HL-60/S4 treated with retinoic acid at 250 ng/mL for 4 days and 3 days (cell line): Measurements from ENCODE around the gene ERN1.

Experiments
- in situ Hi-C: fragments of 300-500 bp; cut with MboI; formaldehyde crosslinking; loops from 2 replicates; pipeline ENCODE4 v1.7.0; 2022; ENCODE audit warnings: low sequenced_read_pairs

Gene ERN1

GRCh38 chr17:64063766-64064224 is 66.1 kb downstream of the ERN1 start:
- in situ Hi-C loops: no loop called here

GRCh38 chr17:64063088-64063487 is 66.9 kb downstream of the ERN1 start:
- in situ Hi-C loops: no loop called here

GRCh38 chr17:64061178-64061898 is 68.6 kb downstream of the ERN1 start:
- in situ Hi-C loops: no loop called here

GRCh38 chr17:64060331-64060730 is 69.6 kb downstream of the ERN1 start:
- in situ Hi-C loops: no loop called here

- in situ Hi-C loops: no loop called here
These were observed 70.2 kb downstream of the ERN1 start for GRCh38 chr17:64059756-64060155.

GRCh38 chr17:64058621-64059020 is 71.3 kb downstream of the ERN1 start:
- in situ Hi-C loops: no loop called here

- in situ Hi-C loops: no loop called here
These were observed 72.2 kb downstream of the ERN1 start for GRCh38 chr17:64057701-64058263.

- in situ Hi-C loops: no loop called here
These were observed 73.5 kb downstream of the ERN1 start for GRCh38 chr17:64056269-64057005.

GRCh38 chr17:64055183-64056142 is 74.5 kb downstream of the ERN1 start:
- in situ Hi-C loops: no loop called here

GRCh38 chr17:64054304-64054703 is 75.6 kb downstream of the ERN1 start:
- in situ Hi-C loops: no loop called here

- in situ Hi-C loops: no loop called here
These were observed 76.8 kb downstream of the ERN1 start for GRCh38 chr17:64053101-64053500.

- in situ Hi-C loops: no loop called here
These were observed 78.8 kb downstream of the ERN1 start for GRCh38 chr17:64051153-64051552.

GRCh38 chr17:64048805-64049204 is 81.1 kb downstream of the ERN1 start:
- in situ Hi-C loops: loop anchor here (25.0 kb wide), 1 partner anchor 238 kb away; no protein-coding TSS in a partner anchor

GRCh38 chr17:64045176-64045575 is 84.8 kb downstream of the ERN1 start:
- in situ Hi-C loops: loop anchor here (25.0 kb wide), 1 partner anchor 242 kb away; no protein-coding TSS in a partner anchor

GRCh38 chr17:64042700-64043485 is 87.1 kb downstream of the ERN1 start:
- in situ Hi-C loops: loop anchor here (25.0 kb wide), 1 partner anchor 244 kb away; no protein-coding TSS in a partner anchor

GRCh38 chr17:64041912-64042311 is 88.0 kb downstream of the ERN1 start:
- in situ Hi-C loops: loop anchor here (25.0 kb wide), 1 partner anchor 245 kb away; no protein-coding TSS in a partner anchor

- in situ Hi-C loops: loop anchor here (25.0 kb wide), 1 partner anchor 247 kb away; no protein-coding TSS in a partner anchor
These were observed 89.7 kb downstream of the ERN1 start for GRCh38 chr17:64040206-64040605.

- in situ Hi-C loops: loop anchor here (25.0 kb wide), 1 partner anchor 248 kb away; no protein-coding TSS in a partner anchor
These were observed 90.9 kb downstream of the ERN1 start for GRCh38 chr17:64039106-64039400.

GRCh38 chr17:64038331-64039105 is 91.4 kb downstream of the ERN1 start:
- in situ Hi-C loops: loop anchor here (25.0 kb wide), 1 partner anchor 249 kb away; no protein-coding TSS in a partner anchor
